GM21576 (cell line): ENCODE measurements around the gene DNMT3A.

Experiments
- ATAC-seq: cut with Tn5 transposase; IDR thresholded peaks from one replicate; pipeline ENCODE4 v1.9.1; 2021; ENCODE audit warnings: mild to moderate bottlenecking, moderate library complexity; ENCODE audit not compliant: unreplicated experiment

The DNMT3A gene

GRCh38 chr2:25328152-25329085, 13.3 kb downstream of the DNMT3A start:
- ATAC-seq, result no peak

- ATAC-seq, result no peak
Measured at GRCh38 chr2:25326326-25327013, 15.3 kb downstream of the DNMT3A start.

- no peak for ATAC-seq
Measured at GRCh38 chr2:25324905-25325592, 16.7 kb downstream of the DNMT3A start.

- no peak for ATAC-seq
Measured at GRCh38 chr2:25324251-25324650, 17.5 kb downstream of the DNMT3A start.

GRCh38 chr2:25323610-25324189, 18.0 kb downstream of the DNMT3A start:
- ATAC-seq, result no peak

- ATAC-seq, result no peak
Measured at GRCh38 chr2:25323042-25323514, 18.6 kb downstream of the DNMT3A start.

- ATAC-seq, result no peak
Measured at GRCh38 chr2:25322312-25322711, 19.4 kb downstream of the DNMT3A start.

GRCh38 chr2:25320077-25320476, 21.6 kb downstream of the DNMT3A start:
- ATAC-seq, result no peak

GRCh38 chr2:25316101-25316500, 25.6 kb downstream of the DNMT3A start:
- no peak for ATAC-seq

- ATAC-seq, result no peak
Measured at GRCh38 chr2:25315316-25315680, 26.4 kb downstream of the DNMT3A start.

GRCh38 chr2:25314514-25315315, 27.0 kb downstream of the DNMT3A start:
- ATAC-seq, result peak; percentile 73

GRCh38 chr2:25313711-25314513, 27.8 kb downstream of the DNMT3A start:
- ATAC-seq, result no peak

GRCh38 chr2:25312958-25313710, 28.6 kb downstream of the DNMT3A start:
- ATAC-seq, result no peak

GRCh38 chr2:25311865-25312575, 29.7 kb downstream of the DNMT3A start:
- no peak for ATAC-seq

- ATAC-seq, result no peak
Measured at GRCh38 chr2:25310965-25311864, 30.5 kb downstream of the DNMT3A start.

GRCh38 chr2:25310709-25310964, 31.1 kb downstream of the DNMT3A start:
- no peak for ATAC-seq

- no peak for ATAC-seq
Measured at GRCh38 chr2:25309402-25309801, 32.3 kb downstream of the DNMT3A start.
